NT2/D1 (cell line): ENCODE data around the gene ZNF416.
A peak's percentile ranks its signal among the peaks of the same experiment; 100 is the strongest.

Experiments used
- DNase-seq: peaks from one replicate; pipeline ENCODE4 v3.0.0-alpha.2; 2011; ENCODE audit warnings: low read depth, low spot score
- H3K27me3 ChIP-seq: 2 replicates; pipeline ENCODE4 v1.6.0; 2011; ENCODE audit warnings: mild to moderate bottlenecking; ENCODE audit not compliant: insufficient read length, insufficient read depth
- H3K36me3 ChIP-seq: 2 replicates; pipeline ENCODE4 v1.6.1; 2011; ENCODE audit warnings: mild to moderate bottlenecking, low read length, mixed read lengths; ENCODE audit not compliant: insufficient read depth, insufficient read length
- H3K4me1 ChIP-seq: 2 replicates; pipeline ENCODE4 v1.5.1; 2011; ENCODE audit not compliant: insufficient read depth, insufficient read length
- H3K4me3 ChIP-seq: 2 replicates; pipeline ENCODE4 v1.5.1; 2011; ENCODE audit warnings: low read depth; ENCODE audit not compliant: insufficient read length
- H3K9ac ChIP-seq: 2 replicates; pipeline ENCODE4 v1.6.0; 2011; ENCODE audit warnings: low read depth; ENCODE audit not compliant: insufficient read length
- H3K9me3 ChIP-seq: 2 replicates; pipeline ENCODE4 v1.5.1; 2011; ENCODE audit warnings: mild to moderate bottlenecking, low read length; ENCODE audit not compliant: insufficient read depth
- SUZ12 ChIP-seq: IDR thresholded peaks from 2 replicates; pipeline ENCODE4 v1.6.1; 2011; ENCODE audit not compliant: insufficient read length, insufficient read depth; ENCODE audit errors: extremely low read depth
- YY1 ChIP-seq: IDR thresholded peaks from 2 replicates; pipeline ENCODE4 v1.6.1; 2011; ENCODE audit not compliant: insufficient read length, insufficient read depth
- ZNF274 ChIP-seq: IDR thresholded peaks from 2 replicates; pipeline ENCODE4 v1.6.1; 2011; ENCODE audit warnings: mild to moderate bottlenecking, low read depth, low read length

Gene ZNF416

GRCh38 chr19:57599761-57600383, 21.2 kb upstream of the ZNF416 start, which contains the start of gene ZNF530:
Gene ZNF530, plus strand, starts transcription at chr19:57599885. Its CDS starts 4,461 bp downstream, at chr19:57604346.
- H3K4me3 ChIP-seq: peak within 1 kb of the TSS; percentile 89
- peak; percentile 78 for DNase-seq
- no peaks in the 10 kb centered on the region for H3K27me3 ChIP-seq
- H3K36me3 ChIP-seq: peaks cover 30% of the 10 kb centered on the region
- no peaks in the 10 kb centered on the region for H3K9me3 ChIP-seq
- H3K9ac ChIP-seq: peak within 1 kb of the TSS; percentile 89
- TF ChIP-seq ZNF274: no peak
- TF ChIP-seq SUZ12: no peak
- TF ChIP-seq YY1: no peak
- no peaks in the 10 kb centered on the region for H3K4me1 ChIP-seq

- no peak overlapping the region for H3K4me3 ChIP-seq
- H3K36me3 ChIP-seq: peaks cover 25% of the 10 kb centered on the region
- TF ChIP-seq YY1 (no peak), ZNF274 (no peak)
- no peaks in the 10 kb centered on the region for H3K4me1 ChIP-seq
- DNase-seq: no peak
- H3K9ac ChIP-seq: no peak overlapping the region
- H3K9me3 ChIP-seq: no peaks in the 10 kb centered on the region
- H3K27me3 ChIP-seq: no peaks in the 10 kb centered on the region
These were observed 20.7 kb upstream of the ZNF416 start for GRCh38 chr19:57599377-57599760.

- no peak overlapping the region for H3K9ac ChIP-seq
- TF ChIP-seq SUZ12: no peak
- no peak for TF ChIP-seq YY1
- no peak for TF ChIP-seq ZNF274
- H3K9me3 ChIP-seq: peaks cover 55% of the 10 kb centered on the region
- no peaks in the 10 kb centered on the region for H3K27me3 ChIP-seq
- no peaks in the 10 kb centered on the region for H3K4me1 ChIP-seq
- no peak overlapping the region for H3K4me3 ChIP-seq
- no peak for DNase-seq
- H3K36me3 ChIP-seq: peaks cover 77% of the 10 kb centered on the region
These were observed 8.8 kb upstream of the ZNF416 start for GRCh38 chr19:57587529-57587928.

GRCh38 chr19:57583521-57584416, 5.1 kb upstream of the ZNF416 start, which contains the start of gene ZIK1:
Gene ZIK1, plus strand, starts transcription at chr19:57584145. Its CDS starts 212 bp downstream, at chr19:57584357.
- peak within 1 kb of the TSS; percentile 93 for H3K9ac ChIP-seq
- no peaks in the 10 kb centered on the region for H3K27me3 ChIP-seq
- DNase-seq: peak; percentile 90
- no peaks in the 10 kb centered on the region for H3K4me1 ChIP-seq
- TF ChIP-seq YY1 (peak; percentile 49), ZNF274 (no peak)
- peaks cover 40% of the 10 kb centered on the region for H3K36me3 ChIP-seq
- peak within 1 kb of the TSS; percentile 88 for H3K4me3 ChIP-seq
- H3K9me3 ChIP-seq: peaks cover 34% of the 10 kb centered on the region; the same call in 1 of the 2 replicates

GRCh38 chr19:57583104-57583520, 4.4 kb upstream of the ZNF416 start:
- H3K36me3 ChIP-seq: peaks cover 33% of the 10 kb centered on the region
- no peak for DNase-seq
- H3K4me3 ChIP-seq: peak overlapping the region; percentile 88
- peaks cover 28% of the 10 kb centered on the region; the same call in 1 of the 2 replicates for H3K9me3 ChIP-seq
- H3K9ac ChIP-seq: peak overlapping the region; percentile 93
- H3K27me3 ChIP-seq: no peaks in the 10 kb centered on the region
- TF ChIP-seq ZNF274: no peak
- TF ChIP-seq SUZ12: no peak
- no peak for TF ChIP-seq YY1
- no peaks in the 10 kb centered on the region for H3K4me1 ChIP-seq

- no peak for DNase-seq
- peaks cover 69% of the 10 kb centered on the region for H3K9me3 ChIP-seq
- H3K36me3 ChIP-seq: peaks cover 63% of the 10 kb centered on the region
- H3K4me1 ChIP-seq: no peaks in the 10 kb centered on the region
- no peak for TF ChIP-seq YY1
- TF ChIP-seq ZNF274: no peak
- TF ChIP-seq SUZ12: no peak
- H3K4me3 ChIP-seq: no peak overlapping the region
- H3K9ac ChIP-seq: no peak overlapping the region
- H3K27me3 ChIP-seq: no peaks in the 10 kb centered on the region
These were observed 2.0 kb downstream of the ZNF416 start for GRCh38 chr19:57576661-57577060.

- no peak overlapping the region for H3K4me3 ChIP-seq
- no peaks in the 10 kb centered on the region for H3K4me1 ChIP-seq
- no peaks in the 10 kb centered on the region for H3K27me3 ChIP-seq
- TF ChIP-seq ZNF274: peak; percentile 94
- TF ChIP-seq YY1: no peak
- no peak for TF ChIP-seq SUZ12
- peaks cover 67% of the 10 kb centered on the region for H3K36me3 ChIP-seq
- H3K9ac ChIP-seq: no peak overlapping the region
- H3K9me3 ChIP-seq: peaks cover 94% of the 10 kb centered on the region
- no peak for DNase-seq
These were observed 6.2 kb downstream of the ZNF416 start for GRCh38 chr19:57572415-57572947.
